Adrenal gland (tissue), 5 donors: ENCODE results near the gene SNPH.

Source experiments
- CTCF ChIP-seq, 6 experiments: fragments of 450-650 bp in 4 of 6; fragments of 200-600 bp in 2 of 6; sonication (generic) in 1 of 6; IDR thresholded peaks; 1 replicate in 5 of 6; 2 replicates in 1 of 6; pipeline versions ENCODE4 v1.5.1 to v1.8.0; 2016 to 2021; ENCODE audit warnings: antibody characterized with exemption in 6 of 6, mild to moderate bottlenecking in 2 of 6, moderate library complexity in 1 of 6
- POLR2A ChIP-seq, 2 donors: fragments of 450-650 bp; IDR thresholded peaks; one replicate each; pipeline ENCODE4 v1.6.1; 2017; ENCODE audit warnings: antibody characterized with exemption in 2 of 2, mild to moderate bottlenecking in 2 of 2, moderate library complexity in 1 of 2
- donor health status: DM: no; HTN: no; CAD: no.

- no peak for TF ChIP-seq CTCF (IDR thresholded peaks at IDR 0.05)
- no peak for TF ChIP-seq POLR2A (IDR thresholded peaks at IDR 0.05)
Observed at GRCh38 chr20:1263853-1264252, 2.2 kb upstream of the SNPH start.
